ENCODE data around the gene KCNQ1.

DNA sequence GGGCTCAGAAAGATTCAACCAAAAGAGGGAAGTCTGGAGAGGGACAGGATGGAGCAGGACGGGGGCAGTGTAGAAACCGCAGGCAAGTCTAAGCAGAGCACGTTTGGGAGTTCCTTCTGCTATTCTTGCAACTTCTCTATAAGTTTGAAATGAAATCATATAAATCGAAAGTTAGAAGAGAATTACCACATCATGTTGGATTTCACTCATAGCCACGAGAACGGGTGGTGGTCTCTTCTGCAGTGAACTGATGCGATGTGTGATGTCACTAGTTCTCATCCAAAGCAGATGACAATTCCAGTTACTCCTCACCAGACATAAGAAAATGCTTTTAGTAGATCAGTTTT lies 36.0 kb downstream of the KCNQ1 start:
- no peak for TF ChIP-seq EZH2 (IDR thresholded peaks at IDR 0.05; ENCODE audit: borderline replicate concordance, insufficient read depth, low read length, poor library complexity, severe bottlenecking)
- TF ChIP-seq, protein P1, sequence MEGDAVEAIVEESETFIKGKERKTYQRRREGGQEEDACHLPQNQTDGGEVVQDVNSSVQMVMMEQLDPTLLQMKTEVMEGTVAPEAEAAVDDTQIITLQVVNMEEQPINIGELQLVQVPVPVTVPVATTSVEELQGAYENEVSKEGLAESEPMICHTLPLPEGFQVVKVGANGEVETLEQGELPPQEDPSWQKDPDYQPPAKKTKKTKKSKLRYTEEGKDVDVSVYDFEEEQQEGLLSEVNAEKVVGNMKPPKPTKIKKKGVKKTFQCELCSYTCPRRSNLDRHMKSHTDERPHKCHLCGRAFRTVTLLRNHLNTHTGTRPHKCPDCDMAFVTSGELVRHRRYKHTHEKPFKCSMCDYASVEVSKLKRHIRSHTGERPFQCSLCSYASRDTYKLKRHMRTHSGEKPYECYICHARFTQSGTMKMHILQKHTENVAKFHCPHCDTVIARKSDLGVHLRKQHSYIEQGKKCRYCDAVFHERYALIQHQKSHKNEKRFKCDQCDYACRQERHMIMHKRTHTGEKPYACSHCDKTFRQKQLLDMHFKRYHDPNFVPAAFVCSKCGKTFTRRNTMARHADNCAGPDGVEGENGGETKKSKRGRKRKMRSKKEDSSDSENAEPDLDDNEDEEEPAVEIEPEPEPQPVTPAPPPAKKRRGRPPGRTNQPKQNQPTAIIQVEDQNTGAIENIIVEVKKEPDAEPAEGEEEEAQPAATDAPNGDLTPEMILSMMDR (IDR thresholded peaks at IDR 0.05; ENCODE audit: poor library complexity, severe bottlenecking): no peak
- TF ChIP-seq, protein P2, sequence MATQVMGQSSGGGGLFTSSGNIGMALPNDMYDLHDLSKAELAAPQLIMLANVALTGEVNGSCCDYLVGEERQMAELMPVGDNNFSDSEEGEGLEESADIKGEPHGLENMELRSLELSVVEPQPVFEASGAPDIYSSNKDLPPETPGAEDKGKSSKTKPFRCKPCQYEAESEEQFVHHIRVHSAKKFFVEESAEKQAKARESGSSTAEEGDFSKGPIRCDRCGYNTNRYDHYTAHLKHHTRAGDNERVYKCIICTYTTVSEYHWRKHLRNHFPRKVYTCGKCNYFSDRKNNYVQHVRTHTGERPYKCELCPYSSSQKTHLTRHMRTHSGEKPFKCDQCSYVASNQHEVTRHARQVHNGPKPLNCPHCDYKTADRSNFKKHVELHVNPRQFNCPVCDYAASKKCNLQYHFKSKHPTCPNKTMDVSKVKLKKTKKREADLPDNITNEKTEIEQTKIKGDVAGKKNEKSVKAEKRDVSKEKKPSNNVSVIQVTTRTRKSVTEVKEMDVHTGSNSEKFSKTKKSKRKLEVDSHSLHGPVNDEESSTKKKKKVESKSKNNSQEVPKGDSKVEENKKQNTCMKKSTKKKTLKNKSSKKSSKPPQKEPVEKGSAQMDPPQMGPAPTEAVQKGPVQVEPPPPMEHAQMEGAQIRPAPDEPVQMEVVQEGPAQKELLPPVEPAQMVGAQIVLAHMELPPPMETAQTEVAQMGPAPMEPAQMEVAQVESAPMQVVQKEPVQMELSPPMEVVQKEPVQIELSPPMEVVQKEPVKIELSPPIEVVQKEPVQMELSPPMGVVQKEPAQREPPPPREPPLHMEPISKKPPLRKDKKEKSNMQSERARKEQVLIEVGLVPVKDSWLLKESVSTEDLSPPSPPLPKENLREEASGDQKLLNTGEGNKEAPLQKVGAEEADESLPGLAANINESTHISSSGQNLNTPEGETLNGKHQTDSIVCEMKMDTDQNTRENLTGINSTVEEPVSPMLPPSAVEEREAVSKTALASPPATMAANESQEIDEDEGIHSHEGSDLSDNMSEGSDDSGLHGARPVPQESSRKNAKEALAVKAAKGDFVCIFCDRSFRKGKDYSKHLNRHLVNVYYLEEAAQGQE (IDR thresholded peaks at IDR 0.05; ENCODE audit: borderline replicate concordance): no peak
- TF ChIP-seq RAD21 (conservative IDR thresholded peaks at IDR 0.05): no peak
- TF ChIP-seq TAF1 (IDR thresholded peaks at IDR 0.05; ENCODE audit: low read depth): no peak

Data from neural cell (in vitro differentiated cells).